GM15510 (cell line): ENCODE results near the gene TMA7B.

Experiments used
- POLR2A ChIP-seq: IDR thresholded peaks from 3 replicates; pipeline ENCODE4 v1.6.1; 2011; ENCODE audit warnings: borderline replicate concordance; ENCODE audit not compliant: insufficient read length; ENCODE audit errors: extremely low read depth

TMA7B gene

GRCh38 chr22:39926753-39927152, 33.4 kb upstream of the TMA7B start:
- no peak for TF ChIP-seq POLR2A

GRCh38 chr22:39927544-39927943, 32.7 kb upstream of the TMA7B start:
- TF ChIP-seq POLR2A: no peak

- TF ChIP-seq POLR2A: no peak
Measured at GRCh38 chr22:39928536-39929520, 31.4 kb upstream of the TMA7B start.

GRCh38 chr22:39931251-39931650, 28.9 kb upstream of the TMA7B start:
- TF ChIP-seq POLR2A: no peak

GRCh38 chr22:39932166-39932565, 28.0 kb upstream of the TMA7B start:
- no peak for TF ChIP-seq POLR2A

- TF ChIP-seq POLR2A: no peak
Measured at GRCh38 chr22:39932918-39933649, 27.1 kb upstream of the TMA7B start.

- TF ChIP-seq POLR2A: no peak
Measured at GRCh38 chr22:39933741-39934140, 26.5 kb upstream of the TMA7B start.

GRCh38 chr22:39935116-39935515, 25.1 kb upstream of the TMA7B start:
- no peak for TF ChIP-seq POLR2A

GRCh38 chr22:39935612-39936011, 24.6 kb upstream of the TMA7B start:
- no peak for TF ChIP-seq POLR2A

GRCh38 chr22:39936523-39937145, 23.6 kb upstream of the TMA7B start:
- TF ChIP-seq POLR2A: no peak

GRCh38 chr22:39937906-39938305, 22.3 kb upstream of the TMA7B start:
- no peak for TF ChIP-seq POLR2A

GRCh38 chr22:39938509-39939111, 21.6 kb upstream of the TMA7B start:
- TF ChIP-seq POLR2A: no peak

- no peak for TF ChIP-seq POLR2A
Measured at GRCh38 chr22:39939830-39940229, 20.4 kb upstream of the TMA7B start.

- no peak for TF ChIP-seq POLR2A
Measured at GRCh38 chr22:39940757-39941305, 19.4 kb upstream of the TMA7B start.
